Right lobe of liver (tissue), 4 donors: ENCODE results near the gene LPO.

ENCODE experiments used
- CTCF ChIP-seq, 4 donors: fragments of 200-600 bp in 3 of 4; fragments of 450-650 bp in 1 of 4; IDR thresholded peaks; one replicate each; pipeline versions ENCODE4 v1.5.1 to v1.8.0; 2016 to 2022; ENCODE audit warnings: antibody characterized with exemption in 4 of 4, mild to moderate bottlenecking in 2 of 4
- POLR2A ChIP-seq: fragments of 450-650 bp; IDR thresholded peaks from one replicate; pipeline ENCODE4 v1.6.1; 2017; ENCODE audit warnings: antibody characterized with exemption, mild to moderate bottlenecking
- donor health status: DM: no; HTN: no; CAD: no.
- donor health status: DM: no; HTN: no; CAD: no.
- donor health status: DM: no; HTN: yes; CAD: no.

- no peak for TF ChIP-seq POLR2A
- TF ChIP-seq CTCF (IDR thresholded peaks at IDR 0.05): no peak
Observed at GRCh38 chr17:58301504-58302150, 63.2 kb downstream of the LPO start.
